ENCODE results near the gene NAPEPLD. TPM values are rescaled to one million over a fixed set of nuclear protein-coding genes. Genes with fewer than 3 reads are reported as not detected.

The NAPEPLD gene
- total RNA-seq, 1 donor from 2014 or later: 11.7 TPM

DNA sequence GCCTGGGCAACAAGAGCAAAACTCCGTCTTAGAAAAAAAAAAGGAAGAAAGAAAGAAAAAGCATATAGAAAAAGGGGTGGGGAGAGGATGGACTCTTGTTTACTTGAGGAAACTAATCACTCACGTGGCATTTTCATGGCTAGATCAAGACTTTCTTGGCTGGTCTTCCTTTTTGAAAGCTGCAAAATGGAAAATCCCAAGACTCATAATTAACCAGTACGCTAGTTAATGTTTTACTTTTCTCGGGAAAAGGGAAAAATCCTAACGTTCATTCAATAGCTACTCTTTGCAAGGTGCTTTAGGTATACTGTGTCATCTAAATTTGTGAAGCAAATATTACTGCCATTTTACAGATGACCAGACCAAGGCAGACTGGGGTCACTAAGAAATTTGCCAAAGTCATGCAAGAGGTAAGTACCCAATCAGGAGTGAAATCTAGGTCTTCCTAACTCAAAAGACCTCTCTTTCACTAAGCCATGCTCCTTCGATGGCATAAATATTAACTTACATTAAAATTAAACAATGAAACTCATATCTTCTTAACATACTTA, 24.4 kb downstream of the NAPEPLD start:
- Histone ChIP-seq H3K27ac (replicated peaks) (no peak overlapping the region), H3K4me1 (peaks cover under 1% of the 10 kb centered on the region), H3K4me3 (no peak overlapping the region), H3K9me3 (replicated peaks) (no peaks in the 10 kb centered on the region), H3K27me3 (ENCODE audit: low read depth) (no peaks in the 10 kb centered on the region), H3K36me3 (peaks cover 66% of the 10 kb centered on the region)
- intact Hi-C loops (cut with micrococcal nuclease): no loop called here
- no peak for DNase-seq
- TF ChIP-seq, protein P1, sequence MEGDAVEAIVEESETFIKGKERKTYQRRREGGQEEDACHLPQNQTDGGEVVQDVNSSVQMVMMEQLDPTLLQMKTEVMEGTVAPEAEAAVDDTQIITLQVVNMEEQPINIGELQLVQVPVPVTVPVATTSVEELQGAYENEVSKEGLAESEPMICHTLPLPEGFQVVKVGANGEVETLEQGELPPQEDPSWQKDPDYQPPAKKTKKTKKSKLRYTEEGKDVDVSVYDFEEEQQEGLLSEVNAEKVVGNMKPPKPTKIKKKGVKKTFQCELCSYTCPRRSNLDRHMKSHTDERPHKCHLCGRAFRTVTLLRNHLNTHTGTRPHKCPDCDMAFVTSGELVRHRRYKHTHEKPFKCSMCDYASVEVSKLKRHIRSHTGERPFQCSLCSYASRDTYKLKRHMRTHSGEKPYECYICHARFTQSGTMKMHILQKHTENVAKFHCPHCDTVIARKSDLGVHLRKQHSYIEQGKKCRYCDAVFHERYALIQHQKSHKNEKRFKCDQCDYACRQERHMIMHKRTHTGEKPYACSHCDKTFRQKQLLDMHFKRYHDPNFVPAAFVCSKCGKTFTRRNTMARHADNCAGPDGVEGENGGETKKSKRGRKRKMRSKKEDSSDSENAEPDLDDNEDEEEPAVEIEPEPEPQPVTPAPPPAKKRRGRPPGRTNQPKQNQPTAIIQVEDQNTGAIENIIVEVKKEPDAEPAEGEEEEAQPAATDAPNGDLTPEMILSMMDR (IDR thresholded peaks at IDR 0.05; ENCODE audit: borderline replicate concordance): no peak

DNA sequence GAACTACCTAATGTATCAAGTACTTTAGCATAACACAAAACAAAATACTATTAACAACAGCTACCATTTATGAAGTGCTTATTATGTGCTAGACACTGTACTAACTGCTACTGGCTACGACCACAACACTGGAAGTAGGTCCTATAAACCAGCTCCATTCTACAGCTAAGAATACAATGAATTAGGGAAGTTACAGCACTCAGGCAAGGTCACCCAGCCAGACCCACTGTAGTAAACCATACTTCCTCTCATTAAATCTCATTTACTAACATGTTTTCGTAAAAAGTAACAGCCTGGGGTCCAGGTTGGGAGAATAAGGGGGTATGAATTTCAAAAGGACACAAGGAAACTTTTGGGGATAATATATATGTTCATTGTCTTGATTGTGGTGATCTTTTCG, 25.4 kb downstream of the NAPEPLD start:
- H3K27ac ChIP-seq (replicated peaks): no peak overlapping the region
- H3K36me3 ChIP-seq: peaks cover 67% of the 10 kb centered on the region
- intact Hi-C loops (cut with micrococcal nuclease): no loop called here
- H3K4me1 ChIP-seq: no peaks in the 10 kb centered on the region
- TF ChIP-seq, protein P1 (IDR thresholded peaks at IDR 0.05; ENCODE audit: borderline replicate concordance): no peak
- H3K9me3 ChIP-seq (replicated peaks): no peaks in the 10 kb centered on the region
- DNase-seq: no peak
- H3K27me3 ChIP-seq (ENCODE audit: low read depth): no peaks in the 10 kb centered on the region
- H3K4me3 ChIP-seq: no peak overlapping the region

DNA sequence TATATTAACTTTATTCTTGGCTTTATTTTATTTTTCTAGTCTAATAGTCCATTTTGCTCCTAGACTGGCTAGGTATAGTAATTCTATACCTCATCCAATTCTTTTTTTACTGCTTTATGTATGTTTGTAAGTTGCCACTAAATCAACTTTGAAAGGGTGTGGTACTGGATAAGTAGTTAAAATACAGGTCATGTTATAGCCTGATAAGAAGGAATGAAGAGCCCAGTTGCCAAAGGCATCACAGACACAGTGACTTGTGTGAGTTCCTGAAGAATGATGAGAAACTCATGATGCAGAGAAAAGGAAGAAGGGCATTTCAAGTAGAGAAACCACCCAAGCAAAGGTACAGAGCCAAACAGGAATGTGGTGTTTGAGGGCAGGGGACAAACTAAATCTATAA, 27.3 kb downstream of the NAPEPLD start:
- TF ChIP-seq, protein P1 (IDR thresholded peaks at IDR 0.05; ENCODE audit: borderline replicate concordance): no peak
- Histone ChIP-seq H3K9me3 (replicated peaks) (no peaks in the 10 kb centered on the region), H3K27ac (replicated peaks) (no peak overlapping the region), H3K4me3 (no peak overlapping the region), H3K27me3 (ENCODE audit: low read depth) (no peaks in the 10 kb centered on the region), H3K36me3 (peaks cover 51% of the 10 kb centered on the region), H3K4me1 (no peaks in the 10 kb centered on the region)
- intact Hi-C loops (cut with micrococcal nuclease): no loop called here
- no peak for DNase-seq

DNA sequence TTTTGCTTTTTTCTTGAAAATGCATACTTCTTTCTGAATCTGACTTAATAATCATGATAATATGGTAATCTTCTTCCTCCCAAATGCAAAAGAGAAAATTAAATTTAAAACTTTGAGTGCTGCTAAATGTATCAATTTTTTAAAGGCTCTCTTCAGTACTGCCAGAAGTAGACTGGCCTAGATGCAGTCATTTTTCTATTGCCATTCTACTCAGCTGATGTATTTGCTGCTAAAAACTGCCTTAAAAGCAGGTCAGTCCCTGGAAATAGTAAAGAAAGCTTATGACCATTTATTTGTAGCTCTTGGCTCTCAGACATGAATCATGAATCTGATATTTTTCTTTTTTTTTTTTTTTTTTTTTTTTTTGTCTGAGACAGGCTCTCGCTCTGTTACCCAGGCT, 28.5 kb downstream of the NAPEPLD start:
- Histone ChIP-seq H3K27ac (replicated peaks) (no peak overlapping the region), H3K9me3 (replicated peaks) (no peaks in the 10 kb centered on the region), H3K36me3 (peaks cover 42% of the 10 kb centered on the region), H3K27me3 (ENCODE audit: low read depth) (no peaks in the 10 kb centered on the region), H3K4me1 (no peaks in the 10 kb centered on the region), H3K4me3 (no peak overlapping the region)
- DNase-seq: no peak
- intact Hi-C loops (cut with micrococcal nuclease): no loop called here
- TF ChIP-seq, protein P1 (IDR thresholded peaks at IDR 0.05; ENCODE audit: borderline replicate concordance): no peak

DNA sequence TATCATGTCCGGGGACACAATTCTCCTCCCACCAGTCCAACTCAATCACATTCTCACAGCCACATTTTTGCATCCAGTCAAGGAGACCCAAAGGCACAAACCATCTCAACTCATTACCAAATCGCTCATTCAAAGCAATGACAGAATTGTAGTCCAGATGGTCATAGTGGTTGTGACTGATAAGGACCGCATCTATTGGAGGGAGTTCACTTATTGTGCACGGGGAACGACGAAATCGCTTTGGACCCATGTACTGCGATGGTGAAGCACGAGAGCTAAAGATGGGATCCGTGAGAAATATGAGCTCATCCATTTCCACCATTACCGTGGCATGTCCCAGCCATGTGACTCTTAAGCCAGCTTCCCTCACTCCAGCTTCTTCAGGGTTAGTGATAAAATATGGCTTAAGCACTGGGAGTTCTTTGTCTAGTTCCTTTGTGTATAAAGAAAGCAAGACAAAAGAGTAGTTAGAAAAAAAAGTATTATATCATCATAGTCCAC, 29.1 kb downstream of the NAPEPLD start:
- Histone ChIP-seq H3K9me3 (replicated peaks) (no peaks in the 10 kb centered on the region), H3K27ac (replicated peaks) (no peak overlapping the region), H3K4me3 (no peak overlapping the region), H3K27me3 (ENCODE audit: low read depth) (no peaks in the 10 kb centered on the region), H3K4me1 (no peaks in the 10 kb centered on the region), H3K36me3 (peaks cover 43% of the 10 kb centered on the region)
- no peak for DNase-seq
- TF ChIP-seq, protein P1 (IDR thresholded peaks at IDR 0.05; ENCODE audit: borderline replicate concordance): no peak
- intact Hi-C loops (cut with micrococcal nuclease): no loop called here

Data from left ventricle myocardium inferior (tissue), 1 donor.